ENCODE measurements around the gene SHF.
A peak's percentile ranks its signal among the peaks of the same experiment; 100 is the strongest.

The SHF gene

GRCh38 chr15:45205192-45205591, 17.4 kb upstream of the SHF start:
- in situ Hi-C loops (cut with MboI; ENCODE audit: low pct_unique_long_range_greater_than_20kb, low sequenced_read_pairs, unreplicated experiment), result loop anchor here (25.0 kb wide), 1 partner anchor 182 kb away; the partner anchor contains the start of gene GATM
- peak; percentile 67 for DNase-seq (ENCODE audit: low spot score)
- TF ChIP-seq, protein P1, sequence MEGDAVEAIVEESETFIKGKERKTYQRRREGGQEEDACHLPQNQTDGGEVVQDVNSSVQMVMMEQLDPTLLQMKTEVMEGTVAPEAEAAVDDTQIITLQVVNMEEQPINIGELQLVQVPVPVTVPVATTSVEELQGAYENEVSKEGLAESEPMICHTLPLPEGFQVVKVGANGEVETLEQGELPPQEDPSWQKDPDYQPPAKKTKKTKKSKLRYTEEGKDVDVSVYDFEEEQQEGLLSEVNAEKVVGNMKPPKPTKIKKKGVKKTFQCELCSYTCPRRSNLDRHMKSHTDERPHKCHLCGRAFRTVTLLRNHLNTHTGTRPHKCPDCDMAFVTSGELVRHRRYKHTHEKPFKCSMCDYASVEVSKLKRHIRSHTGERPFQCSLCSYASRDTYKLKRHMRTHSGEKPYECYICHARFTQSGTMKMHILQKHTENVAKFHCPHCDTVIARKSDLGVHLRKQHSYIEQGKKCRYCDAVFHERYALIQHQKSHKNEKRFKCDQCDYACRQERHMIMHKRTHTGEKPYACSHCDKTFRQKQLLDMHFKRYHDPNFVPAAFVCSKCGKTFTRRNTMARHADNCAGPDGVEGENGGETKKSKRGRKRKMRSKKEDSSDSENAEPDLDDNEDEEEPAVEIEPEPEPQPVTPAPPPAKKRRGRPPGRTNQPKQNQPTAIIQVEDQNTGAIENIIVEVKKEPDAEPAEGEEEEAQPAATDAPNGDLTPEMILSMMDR (IDR thresholded peaks at IDR 0.05; ENCODE audit: extremely low read depth, insufficient read depth, missing control alignments), result peak; percentile 93

DNA sequence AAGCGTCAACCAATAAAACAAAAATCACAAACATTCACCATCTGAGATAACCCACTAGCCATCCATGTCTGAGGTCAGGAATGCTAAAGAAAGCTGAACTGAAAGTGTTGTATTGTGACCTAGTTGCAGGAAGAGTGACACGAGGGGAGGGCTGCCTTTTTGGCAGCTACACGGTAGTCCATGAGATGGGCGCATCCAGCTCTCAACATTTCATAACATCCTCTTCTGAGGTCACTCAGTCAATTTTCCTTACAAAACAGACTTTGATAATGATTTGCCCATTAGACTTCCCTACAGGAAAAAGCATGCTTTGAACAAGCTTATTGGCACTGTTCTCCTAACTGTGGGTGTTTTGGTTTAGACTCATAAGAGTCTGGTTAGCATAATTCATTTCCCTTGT, 15.4 kb upstream of the SHF start:
- TF ChIP-seq, protein P1 (IDR thresholded peaks at IDR 0.05; ENCODE audit: extremely low read depth, insufficient read depth, missing control alignments), result no peak
- DNase-seq (ENCODE audit: low spot score), result no peak
- in situ Hi-C loops (cut with MboI; ENCODE audit: low pct_unique_long_range_greater_than_20kb, low sequenced_read_pairs, unreplicated experiment), result loop anchor here (25.0 kb wide), 1 partner anchor 184 kb away; the partner anchor contains the start of gene GATM

- DNase-seq (ENCODE audit: low spot score), result no peak
- in situ Hi-C loops (cut with MboI; ENCODE audit: low pct_unique_long_range_greater_than_20kb, low sequenced_read_pairs, unreplicated experiment), result loop anchor here (25.0 kb wide), 1 partner anchor 185 kb away; the partner anchor contains the start of gene GATM
- TF ChIP-seq, protein P1 (IDR thresholded peaks at IDR 0.05; ENCODE audit: extremely low read depth, insufficient read depth, missing control alignments), result no peak
These were observed 14.1 kb upstream of the SHF start for GRCh38 chr15:45201869-45202268.

- TF ChIP-seq, protein P1 (IDR thresholded peaks at IDR 0.05; ENCODE audit: extremely low read depth, insufficient read depth, missing control alignments), result no peak
- no peak for DNase-seq (ENCODE audit: low spot score)
- in situ Hi-C loops (cut with MboI; ENCODE audit: low pct_unique_long_range_greater_than_20kb, low sequenced_read_pairs, unreplicated experiment), result loop anchor here (25.0 kb wide), 1 partner anchor 186 kb away; the partner anchor contains the start of gene GATM
These were observed 13.7 kb upstream of the SHF start for GRCh38 chr15:45201557-45201859.

- in situ Hi-C loops (cut with MboI; ENCODE audit: low pct_unique_long_range_greater_than_20kb, low sequenced_read_pairs, unreplicated experiment), result loop anchor here (25.0 kb wide), 1 partner anchor 186 kb away; the partner anchor contains the start of gene GATM
- no peak for DNase-seq (ENCODE audit: low spot score)
These were observed 13.2 kb upstream of the SHF start for GRCh38 chr15:45200799-45201556.

GRCh38 chr15:45200001-45200798, 12.4 kb upstream of the SHF start:
- in situ Hi-C loops (cut with MboI; ENCODE audit: low pct_unique_long_range_greater_than_20kb, low sequenced_read_pairs, unreplicated experiment), result loop anchor here (25.0 kb wide), 1 partner anchor 187 kb away; the partner anchor contains the start of gene GATM
- peak; percentile 76 for DNase-seq (ENCODE audit: low spot score)
- TF ChIP-seq, protein P1 (IDR thresholded peaks at IDR 0.05; ENCODE audit: extremely low read depth, insufficient read depth, missing control alignments), result no peak

More at GRCh38 chr15:45200799-45201556, 13.2 kb upstream of the SHF start:
- TF ChIP-seq, protein P1 (IDR thresholded peaks at IDR 0.05; ENCODE audit: extremely low read depth, insufficient read depth, missing control alignments), result no peak
